HepG2 (cell line): ENCODE data around the gene ZNF48. TPM values are rescaled to one million over a fixed set of nuclear protein-coding genes. Genes with fewer than 3 reads are reported as not detected.

Source experiments
- EED ChIP-seq: sonication (generic); formaldehyde crosslinking; IDR thresholded peaks from 2 replicates; pipeline ENCODE4 v1.5.0; 2020; ENCODE audit warnings: mild to moderate bottlenecking, missing genetic modification reagents
- FOSL1 ChIP-seq: sonication (generic); formaldehyde crosslinking; IDR thresholded peaks from 2 replicates; pipeline ENCODE4 v1.9.0; 2021; ENCODE audit warnings: missing genetic modification reagents, borderline replicate concordance
- KDM4B ChIP-seq: sonication (generic); formaldehyde crosslinking; IDR thresholded peaks from 2 replicates; pipeline ENCODE4 v1.4.0; 2020; ENCODE audit warnings: missing genetic modification reagents
- KLF12 ChIP-seq: sonication (generic); formaldehyde crosslinking; IDR thresholded peaks from 2 replicates; pipeline ENCODE4 v1.4.0; 2020; ENCODE audit warnings: missing genetic modification reagents, borderline replicate concordance
- MIER2 ChIP-seq: IDR thresholded peaks from 2 replicates; pipeline ENCODE4 v1.6.1; 2016; ENCODE audit warnings: missing biosample characterization, missing genetic modification reagents
- MYNN ChIP-seq: sonication (generic); formaldehyde crosslinking; IDR thresholded peaks from 2 replicates; pipeline ENCODE4 v1.4.0; 2020; ENCODE audit warnings: mild to moderate bottlenecking, low read depth, missing genetic modification reagents
- NCOA2 ChIP-seq: sonication (generic); formaldehyde crosslinking; IDR thresholded peaks from 2 replicates; pipeline ENCODE4 v1.8.0; 2022; ENCODE audit warnings: inconsistent platforms
- NFRKB ChIP-seq: fragments of 450-650 bp; IDR thresholded peaks from 2 replicates; pipeline ENCODE4 v1.6.1; 2017
- PREB ChIP-seq: sonication (generic); formaldehyde crosslinking; IDR thresholded peaks from 2 replicates; pipeline ENCODE4 v1.4.0; 2020; ENCODE audit warnings: missing genetic modification reagents
- REL ChIP-seq: sonication (generic); formaldehyde crosslinking; conservative IDR thresholded peaks from 2 replicates; pipeline ENCODE4 v1.8.0; 2022; ENCODE audit warnings: mild to moderate bottlenecking, missing genetic modification reagents, moderate library complexity
- SSRP1 ChIP-seq: IDR thresholded peaks from 2 replicates; pipeline ENCODE4 v1.6.1; 2016; ENCODE audit warnings: control low read depth
- YEATS2 ChIP-seq: sonication (generic); formaldehyde crosslinking; IDR thresholded peaks from 2 replicates; pipeline ENCODE4 v1.4.0; 2020; ENCODE audit warnings: missing genetic modification reagents, borderline replicate concordance
- ZFYVE20 ChIP-seq: sonication (generic); formaldehyde crosslinking; IDR thresholded peaks from 2 replicates; pipeline ENCODE4 v1.8.0; 2023; ENCODE audit warnings: low read depth, mild to moderate bottlenecking, moderate library complexity, missing genetic modification reagents, borderline replicate concordance
- ZNF17 ChIP-seq: sonication (generic); formaldehyde crosslinking; IDR thresholded peaks from 2 replicates; pipeline ENCODE4 v1.5.0; 2020; ENCODE audit warnings: mild to moderate bottlenecking, missing genetic modification reagents
- ZNF350 ChIP-seq: sonication (generic); formaldehyde crosslinking; IDR thresholded peaks from 2 replicates; pipeline ENCODE4 v1.4.0; 2020; ENCODE audit warnings: mild to moderate bottlenecking, low read depth, missing genetic modification reagents, borderline replicate concordance
- ZNF383 ChIP-seq: sonication (generic); formaldehyde crosslinking; IDR thresholded peaks from 2 replicates; pipeline ENCODE4 v1.4.0; 2020; ENCODE audit warnings: missing genetic modification reagents, mild to moderate bottlenecking, borderline replicate concordance
- ZNF609 ChIP-seq: sonication (generic); formaldehyde crosslinking; IDR thresholded peaks from 2 replicates; pipeline ENCODE4 v1.4.0; 2020; ENCODE audit warnings: mild to moderate bottlenecking, missing genetic modification reagents, borderline replicate concordance
- ZNF614 ChIP-seq: IDR thresholded peaks from 2 replicates; pipeline ENCODE4 v1.6.1; 2018; ENCODE audit warnings: missing biosample characterization, missing genetic modification reagents, inconsistent platforms, borderline replicate concordance
- ZNF672 ChIP-seq: sonication (generic); formaldehyde crosslinking; IDR thresholded peaks from 2 replicates; pipeline ENCODE4 v1.8.1; 2022; ENCODE audit warnings: missing genetic modification reagents
- ZNF780A ChIP-seq: sonication (generic); formaldehyde crosslinking; IDR thresholded peaks from 2 replicates; pipeline ENCODE4 v1.8.0; 2022; ENCODE audit warnings: mild to moderate bottlenecking, missing genetic modification reagents, moderate library complexity
- polyA plus RNA-seq, 8 experiments: library from polyadenylated mRNA; depleted of rRNA in 3 of 8; stranded (reverse) in 7 of 8; unstranded in 1 of 8; fragments of >200 nt; fragmentation: Illumina TruSeq in 4 of 8; extraction: Trizol in 4 of 8; gene quantifications; 2 replicates each; pipeline versions ENCODE4 v1.2.1 to v1.2.3, GENCODE V29; 2011 to 2016; ENCODE audit warnings: low read depth in 4 of 8, missing spikeins in 1 of 8, mixed read lengths in 1 of 8; ENCODE audit not compliant: insufficient read depth in 1 of 8
- total RNA-seq, 5 experiments: library from RNA; depleted of rRNA; stranded (reverse); fragments of >200 nt; fragmentation: Illumina TruSeq; extraction: Trizol; gene quantifications; 2 replicates each; pipeline ENCODE4 v1.2.3, GENCODE V29; 2016; ENCODE audit warnings: low read depth in 1 of 5
- TF ChIP-seq, protein P1 (sequence below): sonication (generic); formaldehyde crosslinking; IDR thresholded peaks from 2 replicates; pipeline ENCODE4 v1.8.0; 2022; ENCODE audit warnings: mild to moderate bottlenecking, missing genetic modification reagents; ENCODE audit not compliant: insufficient replicate concordance
- TF ChIP-seq, protein P2 (sequence below): sonication (generic); formaldehyde crosslinking; IDR thresholded peaks from 2 replicates; pipeline ENCODE4 v1.4.0; 2020; ENCODE audit warnings: mild to moderate bottlenecking, missing genetic modification reagents

ZNF48 gene
- total and polyA plus RNA-seq, 2 of the 13 experiments (the other 11 are each of a cell fraction or from before 2014, with no cell fraction given): 9.9 to 12.3 TPM

GRCh38 chr16:30429678-30430427 lies 34.6 kb downstream of the ZNF48 start, which contains the start of gene DCTPP1 (continued):
- TF ChIP-seq YEATS2 (peak; percentile 94), FOSL1 (CRISPR knock-in tag) (no peak), REL (CRISPR knock-in tag) (peak; percentile 85; the same call in 1 of the 2 replicates), KDM4B (no peak), NCOA2 (CRISPR knock-in tag) (peak; percentile 49; the same call in 1 of the 2 replicates), ZFYVE20 (no peak; the same call in 1 of the 2 replicates), NFRKB (no peak), KLF12 (CRISPR knock-in tag) (peak; percentile 96), EED (CRISPR knock-in tag) (peak; percentile 45; the same call in 1 of the 2 replicates), ZNF383 (CRISPR knock-in tag) (peak; percentile 69; the same call in 1 of the 2 replicates), PREB (CRISPR knock-in tag) (no peak), ZNF17 (CRISPR knock-in tag) (no peak), ZNF609 (CRISPR knock-in tag) (peak; percentile 56; the same call in 1 of the 2 replicates), ZNF614 (peak; percentile 90), ZNF780A (CRISPR knock-in tag) (0 out of 2 replicates have a peak, but pooled peaks have one; percentile 29), SSRP1 (CRISPR knock-in tag) (0 out of 2 replicates have a peak, but pooled peaks have one; percentile 43), MYNN (CRISPR knock-in tag) (no peak; the same call in 1 of the 2 replicates), MIER2 (peak; percentile 80), ZNF350 (peak; percentile 98; the same call in 1 of the 2 replicates), ZNF672 (CRISPR knock-in tag) (no peak)
- TF ChIP-seq, protein P1, sequence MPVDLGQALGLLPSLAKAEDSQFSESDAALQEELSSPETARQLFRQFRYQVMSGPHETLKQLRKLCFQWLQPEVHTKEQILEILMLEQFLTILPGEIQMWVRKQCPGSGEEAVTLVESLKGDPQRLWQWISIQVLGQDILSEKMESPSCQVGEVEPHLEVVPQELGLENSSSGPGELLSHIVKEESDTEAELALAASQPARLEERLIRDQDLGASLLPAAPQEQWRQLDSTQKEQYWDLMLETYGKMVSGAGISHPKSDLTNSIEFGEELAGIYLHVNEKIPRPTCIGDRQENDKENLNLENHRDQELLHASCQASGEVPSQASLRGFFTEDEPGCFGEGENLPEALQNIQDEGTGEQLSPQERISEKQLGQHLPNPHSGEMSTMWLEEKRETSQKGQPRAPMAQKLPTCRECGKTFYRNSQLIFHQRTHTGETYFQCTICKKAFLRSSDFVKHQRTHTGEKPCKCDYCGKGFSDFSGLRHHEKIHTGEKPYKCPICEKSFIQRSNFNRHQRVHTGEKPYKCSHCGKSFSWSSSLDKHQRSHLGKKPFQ: no peak
- TF ChIP-seq, protein P2, sequence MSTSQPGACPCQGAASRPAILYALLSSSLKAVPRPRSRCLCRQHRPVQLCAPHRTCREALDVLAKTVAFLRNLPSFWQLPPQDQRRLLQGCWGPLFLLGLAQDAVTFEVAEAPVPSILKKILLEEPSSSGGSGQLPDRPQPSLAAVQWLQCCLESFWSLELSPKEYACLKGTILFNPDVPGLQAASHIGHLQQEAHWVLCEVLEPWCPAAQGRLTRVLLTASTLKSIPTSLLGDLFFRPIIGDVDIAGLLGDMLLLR: peak; percentile 95
